Neural crest cell (in vitro differentiated cells): ENCODE data around the gene CHCHD1. TPM values are rescaled to one million over a fixed set of nuclear protein-coding genes. Genes with fewer than 3 reads are reported as not detected.
"Not testable (repeated sequence)": the region's sequence is repeated elsewhere in the genome, so short reads cannot be mapped to it uniquely, and the experiment has no call there.

Experiments used
- DNase-seq: peaks from one replicate; pipeline ENCODE4 v3.0.0; 2021; ENCODE audit warnings: low read depth, mixed read lengths, low spot score
- H3K27ac Mint-ChIP-seq: one replicate; pipeline ENCODE4 v1.8.0; 2021; ENCODE audit warnings: mild to moderate bottlenecking, mixed read lengths; ENCODE audit not compliant: unreplicated experiment
- H3K27me3 Mint-ChIP-seq: 2 replicates; pipeline ENCODE4 v1.8.0; 2021; ENCODE audit warnings: low read depth, mild to moderate bottlenecking, mixed read lengths
- H3K36me3 Mint-ChIP-seq: 2 replicates; pipeline ENCODE4 v1.8.0; 2021; ENCODE audit warnings: low read depth, mild to moderate bottlenecking, mixed read lengths
- H3K4me1 Mint-ChIP-seq: 2 replicates; pipeline ENCODE4 v1.8.0; 2021; ENCODE audit warnings: mixed read lengths
- H3K4me3 Mint-ChIP-seq: one replicate; pipeline ENCODE4 v1.8.0; 2021; ENCODE audit warnings: mild to moderate bottlenecking, mixed read lengths
- H3K9me3 Mint-ChIP-seq: 2 replicates; pipeline ENCODE4 v1.8.0; 2021; ENCODE audit warnings: mixed read lengths
- CTCF ChIP-seq: fragments of 200-600 bp; sonication (generic); conservative IDR thresholded peaks from 2 replicates; pipeline ENCODE4 v1.5.0; 2021; ENCODE audit warnings: antibody characterized with exemption, mild to moderate bottlenecking
- total RNA-seq: library from RNA; stranded (reverse); gene quantifications from 2 replicates; pipeline ENCODE4 v1.2.1, GENCODE V29; 2021

The CHCHD1 gene
- total RNA-seq, 1 donor from 2014 or later = 34.8 TPM

- peaks cover 3% of the 10 kb centered on the region for H3K36me3 Mint-ChIP-seq
- H3K27me3 Mint-ChIP-seq = no peaks in the 10 kb centered on the region
- TF ChIP-seq CTCF = no peak
- DNase-seq = no peak
- H3K4me1 Mint-ChIP-seq = no peaks in the 10 kb centered on the region
- H3K9me3 Mint-ChIP-seq = no peaks in the 10 kb centered on the region
- H3K27ac Mint-ChIP-seq = no peak overlapping the region
- no peak overlapping the region for H3K4me3 Mint-ChIP-seq
Observed at GRCh38 chr10:73824146-73824725, 42.4 kb downstream of the CHCHD1 start.

GRCh38 chr10:73827346-73828089 is 45.7 kb downstream of the CHCHD1 start:
- Mint-ChIP-seq H3K27ac (no peak overlapping the region), H3K4me1 (no peaks in the 10 kb centered on the region), H3K4me3 (no peak overlapping the region), H3K36me3 (peaks cover 1% of the 10 kb centered on the region), H3K27me3 (no peaks in the 10 kb centered on the region), H3K9me3 (no peaks in the 10 kb centered on the region)
- TF ChIP-seq CTCF = no peak
- no peak for DNase-seq

GRCh38 chr10:73828161-73828560 is 46.3 kb downstream of the CHCHD1 start:
- TF ChIP-seq CTCF = no peak
- H3K4me3 Mint-ChIP-seq = no peak overlapping the region
- H3K27ac Mint-ChIP-seq = no peak overlapping the region
- H3K36me3 Mint-ChIP-seq = no peaks in the 10 kb centered on the region
- no peak for DNase-seq
- H3K27me3 Mint-ChIP-seq = no peaks in the 10 kb centered on the region
- H3K4me1 Mint-ChIP-seq = no peaks in the 10 kb centered on the region
- H3K9me3 Mint-ChIP-seq = no peaks in the 10 kb centered on the region

- H3K4me3 Mint-ChIP-seq, H3K4me1 Mint-ChIP-seq, DNase-seq, H3K27me3 Mint-ChIP-seq, H3K9me3 Mint-ChIP-seq, H3K27ac Mint-ChIP-seq, H3K36me3 Mint-ChIP-seq: not testable (repeated sequence)
Observed at GRCh38 chr10:73829090-73829489, 47.2 kb downstream of the CHCHD1 start.

Other genes starting within 250 kb of the CHCHD1 start
- gene USP54, start 190.7 kb upstream of the CHCHD1 start, total RNA-seq = 64.8 and 66.1 TPM in 2 replicates
- gene MYOZ1, start 140.6 kb upstream of the CHCHD1 start, total RNA-seq = 0.16 and 0.18 TPM in 2 replicates
- 0.12 and 0.20 TPM in 2 replicates for gene SYNPO2L, start 126.0 kb upstream of the CHCHD1 start, total RNA-seq
- 8.8 TPM in 2 replicates for gene AGAP5, start 83.9 kb upstream of the CHCHD1 start, total RNA-seq
- 81.4 and 85.9 TPM in 2 replicates for gene SEC24C, start 37.7 kb upstream of the CHCHD1 start, total RNA-seq
- gene ZSWIM8, start 3.6 kb downstream of the CHCHD1 start, total RNA-seq = 74.9 and 75.7 TPM in 2 replicates
- gene NDST2, start 29.6 kb downstream of the CHCHD1 start, total RNA-seq = 27.6 and 35.7 TPM in 2 replicates
- gene CAMK2G, start 92.5 kb downstream of the CHCHD1 start, total RNA-seq = 25.5 and 25.7 TPM in 2 replicates
- 3.5 and 4.2 TPM in 2 replicates for gene PLAU, start 129.1 kb downstream of the CHCHD1 start, total RNA-seq
- gene VCL, start 216.1 kb downstream of the CHCHD1 start, total RNA-seq = 64.6 and 74.6 TPM in 2 replicates